CD4-positive, alpha-beta T cell treated with Interleukin-4 for 4 hours (primary cell): Measurements from ENCODE around the gene NSD2.

Experiments
- DNase-seq: peaks from one replicate; pipeline ENCODE4 v3.0.0-alpha.2; 2020

The NSD2 gene

DNA sequence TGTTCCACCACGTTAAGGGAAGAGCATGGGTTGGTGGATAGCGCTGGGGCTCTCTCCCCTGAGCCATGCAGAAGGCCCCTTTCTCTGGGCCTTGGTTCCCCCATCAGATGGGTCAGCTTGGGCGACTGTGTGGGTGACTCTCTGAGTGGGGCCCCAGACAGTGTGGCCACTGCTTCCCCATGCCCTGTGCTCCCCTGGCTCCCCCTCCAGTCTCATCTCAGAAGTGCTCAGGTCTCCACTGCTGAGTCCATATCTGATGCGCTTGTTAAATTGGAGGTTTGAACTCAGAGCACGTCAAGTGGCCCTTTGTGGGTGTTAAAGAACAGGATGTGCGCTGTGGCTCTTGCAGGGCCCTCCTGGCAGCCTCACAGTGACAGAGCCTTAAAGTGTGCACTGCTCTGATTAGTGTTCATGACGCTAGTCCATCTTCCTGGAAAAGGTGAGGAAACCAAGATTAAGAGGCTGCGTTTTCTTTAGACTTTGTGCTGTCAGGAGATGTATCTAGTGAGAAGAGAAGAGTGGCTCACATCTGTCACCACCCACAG lies 77.8 kb downstream of the NSD2 start:
- no peak for DNase-seq

- DNase-seq: no peak
These were observed 79.2 kb downstream of the NSD2 start for GRCh38 chr4:1950369-1950768.

DNA sequence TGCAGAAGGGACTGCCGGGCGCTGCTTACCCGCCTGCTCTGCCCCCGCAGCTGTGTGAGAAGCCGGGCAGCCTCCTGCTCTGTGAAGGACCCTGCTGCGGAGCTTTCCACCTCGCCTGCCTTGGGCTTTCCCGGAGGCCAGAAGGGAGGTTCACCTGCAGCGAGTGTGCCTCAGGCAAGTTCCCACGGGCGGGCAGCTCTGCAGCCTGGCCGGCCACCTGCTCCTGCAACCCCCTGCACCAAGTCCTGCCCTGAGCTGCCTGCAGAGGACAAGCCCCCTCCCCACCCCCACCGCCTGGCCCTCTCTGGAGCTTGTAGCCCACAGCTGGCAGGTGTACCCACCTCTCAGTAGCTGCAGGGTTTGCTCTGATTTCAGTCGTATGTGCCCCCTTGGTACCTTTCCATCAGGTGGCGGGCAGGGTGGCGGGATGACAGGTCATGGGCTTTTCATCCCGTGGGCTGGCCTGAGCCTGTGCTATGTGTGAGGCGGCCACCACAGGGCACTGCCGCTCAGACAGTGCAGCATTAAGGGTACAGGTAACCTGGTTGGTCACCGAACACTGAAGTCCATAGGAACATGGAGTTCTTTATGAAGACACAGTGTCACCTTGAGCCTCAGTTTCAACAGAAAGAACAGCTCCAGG lies 81.0 kb downstream of the NSD2 start:
- DNase-seq: no peak

DNA sequence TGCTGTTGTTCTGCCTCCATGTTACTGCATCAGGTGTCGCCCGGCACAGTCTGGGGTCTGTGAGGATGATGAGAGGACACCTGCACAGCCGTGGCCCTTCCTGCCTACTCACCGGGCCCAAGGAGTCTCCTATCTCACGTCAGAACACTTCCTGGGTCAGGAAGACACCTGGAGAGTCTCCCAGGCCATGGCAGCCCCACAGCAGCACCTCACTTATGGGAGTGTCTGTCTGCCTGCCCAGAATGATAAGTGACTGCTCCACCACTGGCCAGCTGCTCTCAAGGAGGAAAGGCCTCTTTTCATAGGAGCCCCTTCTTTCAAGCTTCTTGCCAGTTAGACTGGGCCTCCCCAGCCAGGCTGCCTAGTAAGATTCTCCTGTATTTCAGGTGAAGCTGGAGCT lies 81.5 kb downstream of the NSD2 start:
- DNase-seq: no peak

GRCh38 chr4:1953335-1953734 lies 82.1 kb downstream of the NSD2 start:
- no peak for DNase-seq

GRCh38 chr4:1956631-1957030 lies 85.4 kb downstream of the NSD2 start:
- DNase-seq: no peak

GRCh38 chr4:1958276-1959103 lies 87.3 kb downstream of the NSD2 start:
- DNase-seq: no peak

GRCh38 chr4:1959104-1959384 lies 87.9 kb downstream of the NSD2 start:
- DNase-seq: no peak

- no peak for DNase-seq
These were observed 89.1 kb downstream of the NSD2 start for GRCh38 chr4:1960170-1960825.

GRCh38 chr4:1961038-1961437 lies 89.8 kb downstream of the NSD2 start:
- no peak for DNase-seq

DNA sequence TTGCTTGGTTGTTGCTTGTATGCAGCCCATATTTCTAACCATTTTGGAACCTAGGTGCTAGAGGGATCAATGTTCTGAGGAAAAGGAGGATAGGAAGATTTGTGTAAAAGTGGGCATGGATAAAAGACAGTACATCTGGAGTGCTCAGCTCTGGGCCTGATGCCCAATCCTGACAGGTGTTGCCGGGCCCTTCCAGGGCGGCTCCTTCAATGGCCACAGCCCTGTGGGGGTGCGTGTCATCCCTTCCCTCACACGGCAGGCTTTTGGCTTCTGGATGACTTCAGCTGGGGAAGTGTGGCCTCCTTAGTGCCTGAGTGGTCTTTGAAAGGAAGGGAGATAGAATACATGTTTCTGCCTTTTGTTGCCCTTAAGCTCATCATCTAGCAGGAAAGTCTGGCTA lies 90.4 kb downstream of the NSD2 start:
- no peak for DNase-seq

GRCh38 chr4:1962980-1963379 lies 91.8 kb downstream of the NSD2 start:
- no peak for DNase-seq

- no peak for DNase-seq
These were observed 93.2 kb downstream of the NSD2 start for GRCh38 chr4:1964443-1964842.

DNA sequence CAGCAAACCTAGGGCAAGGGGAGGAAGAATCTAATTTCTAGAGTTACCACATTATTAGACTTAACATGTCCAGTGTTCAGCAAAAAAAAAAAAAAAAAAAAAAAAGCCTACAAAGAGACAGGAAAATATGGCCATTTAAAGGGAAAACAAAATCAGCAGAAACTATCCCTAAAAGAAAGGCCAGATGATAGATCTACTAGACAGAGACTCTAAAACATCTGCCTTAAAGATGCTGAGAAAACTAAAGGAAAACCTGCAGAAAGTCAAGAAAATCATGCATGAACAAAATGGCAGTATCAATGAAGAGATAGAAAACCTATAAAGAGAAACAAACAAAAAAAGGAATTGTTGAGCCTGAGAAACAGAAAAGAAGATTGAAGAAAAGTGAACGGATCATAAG lies 93.8 kb downstream of the NSD2 start:
- DNase-seq: no peak

GRCh38 chr4:1967512-1968149 lies 96.4 kb downstream of the NSD2 start:
- no peak for DNase-seq

- DNase-seq: no peak
These were observed 97.6 kb downstream of the NSD2 start for GRCh38 chr4:1968686-1969295.

GRCh38 chr4:1969928-1970723 lies 98.9 kb downstream of the NSD2 start:
- DNase-seq: no peak

DNA sequence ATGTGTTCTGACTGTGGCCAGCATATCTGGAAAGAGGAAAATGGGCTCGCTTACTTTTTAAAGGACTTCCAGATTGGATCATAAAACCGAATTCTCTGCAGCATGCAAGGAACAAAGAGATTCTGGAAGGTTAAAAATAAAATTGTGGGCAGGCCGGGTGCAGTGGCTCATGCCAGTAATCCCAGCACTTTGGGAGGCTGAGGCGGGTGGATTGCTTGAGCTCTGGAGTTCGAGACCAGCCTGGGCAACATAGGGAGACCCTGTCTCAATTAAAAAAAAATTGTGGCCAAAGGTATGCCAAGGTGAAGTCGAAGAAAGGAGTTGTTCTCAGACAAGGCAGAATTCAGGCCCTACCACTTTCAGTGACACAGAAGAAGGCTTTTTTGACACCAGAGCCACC lies 99.7 kb downstream of the NSD2 start:
- DNase-seq: no peak

GRCh38 chr4:1971456-1972200 lies 100.4 kb downstream of the NSD2 start:
- no peak for DNase-seq

GRCh38 chr4:1972414-1972813 lies 101.2 kb downstream of the NSD2 start:
- no peak for DNase-seq

DNA sequence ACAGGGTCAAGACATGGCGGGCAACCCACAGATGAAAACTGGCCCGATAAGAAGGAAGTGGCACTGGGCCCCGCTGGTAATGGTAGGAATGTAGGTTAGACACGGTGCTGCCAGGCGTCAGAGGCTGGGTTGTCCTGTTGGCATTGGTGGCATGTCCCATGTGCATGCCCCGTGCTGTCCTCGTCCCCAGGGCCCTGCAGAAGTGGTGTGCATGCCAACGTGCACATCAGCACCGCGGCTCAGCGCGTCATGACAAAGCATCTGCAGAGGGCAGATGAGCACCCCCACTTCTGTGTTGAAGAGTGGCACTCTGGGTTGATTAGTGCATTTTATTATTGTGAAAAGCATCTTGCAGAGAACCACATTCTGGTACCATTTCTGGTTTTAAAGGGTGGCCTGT lies 102.0 kb downstream of the NSD2 start:
- DNase-seq: no peak

- DNase-seq: no peak
These were observed 102.5 kb downstream of the NSD2 start for GRCh38 chr4:1973661-1974060.
